ENCODE results near the gene ADAM17. TPM values are rescaled to one million over a fixed set of nuclear protein-coding genes. Genes with fewer than 3 reads are reported as not detected.

The ADAM17 gene
- total and polyA plus RNA-seq, 2 of the 13 experiments (the other 11 are each of a cell fraction or from before 2014, with no cell fraction given): 6.5 to 33.4 TPM

GRCh38 chr2:9488583-9489547, 66.8 kb downstream of the ADAM17 start (continued):
- TF ChIP-seq U2AF1 (optimal IDR thresholded peaks at IDR 0.05; ENCODE audit: low read depth, low read length) (no peak), ZFP36L2 (CRISPR knock-in tag; IDR thresholded peaks at IDR 0.05) (no peak), CBX1 (IDR thresholded peaks at IDR 0.05; ENCODE audit: low read depth) (no peak), ZNF503 (CRISPR knock-in tag; IDR thresholded peaks at IDR 0.05) (no peak), BRD4 (CRISPR knock-in tag; IDR thresholded peaks at IDR 0.05) (no peak), ZNF350 (CRISPR knock-in tag; IDR thresholded peaks at IDR 0.05; ENCODE audit: borderline replicate concordance, low read depth) (no peak)

GRCh38 chr2:9484533-9484932, 71.1 kb downstream of the ADAM17 start:
- Histone ChIP-seq H3K9me3 (ENCODE audit: low read length) (no peaks in the 10 kb centered on the region), H4K20me1 (ENCODE audit: insufficient read depth, low read length) (no peaks in the 10 kb centered on the region), H3K27me3 (ENCODE audit: control insufficient read depth in 1 of 2, insufficient read depth in 2 of 2, low read length in 2 of 2) (no peaks in the 10 kb centered on the region), H3K79me2 (ENCODE audit: insufficient read depth, low read length) (no peaks in the 10 kb centered on the region), H3K27ac (ENCODE audit: extremely low read length, insufficient read depth, low read length) (no peak overlapping the region), H3K4me3 (replicated peaks in 1 of 3; ENCODE audit: insufficient read depth in 1 of 3, low read depth in 2 of 3, low read length in 3 of 3) (no peak overlapping the region), H2AFZ (ENCODE audit: low read length) (no peak overlapping the region), H3K36me3 (replicated peaks in 1 of 2; ENCODE audit: control insufficient read depth in 1 of 2, insufficient read depth in 2 of 2, low read length in 2 of 2) (peaks cover 9 to 44% of the 10 kb centered on the region in 2 experiments), H3K4me1 (ENCODE audit: insufficient read depth, low read length) (peaks cover 24% of the 10 kb centered on the region), H3K4me2 (ENCODE audit: low read depth, low read length) (no peak overlapping the region), H3K9ac (ENCODE audit: insufficient read depth, low read depth, low read length) (no peak overlapping the region)
- ChIA-PET POLR2A (no interaction called here), CTCF (ENCODE audit: low intra/inter-chr PET ratio, low total read pairs) (no interaction called here)
- BruUV-seq (replicated peaks): no TSS peak
- TF ChIP-seq ZNF790 (CRISPR knock-in tag; IDR thresholded peaks at IDR 0.05; ENCODE audit: borderline replicate concordance): no peak
- TF ChIP-seq MTA3 (CRISPR knock-in tag; IDR thresholded peaks at IDR 0.05): no peak
- no peak for TF ChIP-seq MNT (IDR thresholded peaks at IDR 0.05)
- TF ChIP-seq ZNF83 (CRISPR knock-in tag; IDR thresholded peaks at IDR 0.05; ENCODE audit: borderline replicate concordance): no peak
- TF ChIP-seq ZEB1 (IDR thresholded peaks at IDR 0.05; ENCODE audit: insufficient replicate concordance, low read depth): no peak
- no peak for TF ChIP-seq FOXP1 (IDR thresholded peaks at IDR 0.05)
- TF ChIP-seq FOXP1 (CRISPR knock-in tag; IDR thresholded peaks at IDR 0.05): no peak
- no peak for TF ChIP-seq EZH2 (conservative IDR thresholded peaks at IDR 0.05; ENCODE audit: low read depth, low read length)
- no peak for TF ChIP-seq NAIF1 (CRISPR knock-in tag; IDR thresholded peaks at IDR 0.05; ENCODE audit: borderline replicate concordance)
- no peak for TF ChIP-seq FOXA3 (CRISPR knock-in tag; IDR thresholded peaks at IDR 0.05)
- no peak for TF ChIP-seq ZNF784 (CRISPR knock-in tag; IDR thresholded peaks at IDR 0.05; ENCODE audit: borderline replicate concordance)
- FAIRE-seq (no peak), ATAC-seq (no peak), DNase-seq (ENCODE audit: low spot score) (no peak)
- intact Hi-C loops (cut with micrococcal nuclease; ENCODE audit: unreplicated experiment) (no loop called here), in situ Hi-C loops (cut with HindIII; ENCODE audit: extremely low pct_ligation_motif_present, low pct_unique_long_range_greater_than_20kb) (no loop called here)
- 88% methylated on average over 5 of the region's 5 CpGs for WGBS (ENCODE audit: low lambda C conversion rate)
